HG03045 (cell line): ENCODE measurements around the gene ZEB2.

ENCODE experiments used
- ATAC-seq: cut with Tn5 transposase; IDR thresholded peaks from one replicate; pipeline ENCODE4 v1.9.1; 2021; ENCODE audit warnings: mild to moderate bottlenecking, moderate library complexity; ENCODE audit not compliant: unreplicated experiment

The ZEB2 gene

GRCh38 chr2:144453486-144454158 is 66.3 kb downstream of the ZEB2 start:
- ATAC-seq, result no peak

GRCh38 chr2:144452989-144453336 is 67.0 kb downstream of the ZEB2 start:
- ATAC-seq, result no peak

- no peak for ATAC-seq
Measured at GRCh38 chr2:144452169-144452988, 67.5 kb downstream of the ZEB2 start.

- ATAC-seq, result no peak
Measured at GRCh38 chr2:144451443-144451842, 68.5 kb downstream of the ZEB2 start.

GRCh38 chr2:144449028-144449406 is 70.9 kb downstream of the ZEB2 start:
- no peak for ATAC-seq

- no peak for ATAC-seq
Measured at GRCh38 chr2:144448389-144449027, 71.4 kb downstream of the ZEB2 start.

- ATAC-seq, result no peak
Measured at GRCh38 chr2:144447535-144447934, 72.4 kb downstream of the ZEB2 start.

- no peak for ATAC-seq
Measured at GRCh38 chr2:144446136-144446535, 73.8 kb downstream of the ZEB2 start.

GRCh38 chr2:144445196-144445595 is 74.7 kb downstream of the ZEB2 start:
- no peak for ATAC-seq

GRCh38 chr2:144443837-144444817 is 75.8 kb downstream of the ZEB2 start:
- no peak for ATAC-seq

- no peak for ATAC-seq
Measured at GRCh38 chr2:144441711-144442141, 78.2 kb downstream of the ZEB2 start.

GRCh38 chr2:144439993-144440392 is 79.9 kb downstream of the ZEB2 start:
- no peak for ATAC-seq

- no peak for ATAC-seq
Measured at GRCh38 chr2:144438801-144439631, 80.9 kb downstream of the ZEB2 start.

GRCh38 chr2:144437636-144438035 is 82.3 kb downstream of the ZEB2 start:
- no peak for ATAC-seq

- no peak for ATAC-seq
Measured at GRCh38 chr2:144434425-144435222, 85.3 kb downstream of the ZEB2 start.

GRCh38 chr2:144432921-144433320 is 87.0 kb downstream of the ZEB2 start:
- no peak for ATAC-seq

- ATAC-seq, result no peak
Measured at GRCh38 chr2:144431998-144432397, 87.9 kb downstream of the ZEB2 start.

GRCh38 chr2:144431392-144431783 is 88.5 kb downstream of the ZEB2 start:
- no peak for ATAC-seq

- ATAC-seq, result peak; percentile 98
Measured at GRCh38 chr2:144430722-144431391, 89.1 kb downstream of the ZEB2 start.
